ENCODE data around the gene ROR1.
A peak's percentile ranks its signal among the peaks of the same experiment; 100 is the strongest.

ROR1 gene

GRCh38 chr1:63773815-63774616 lies at the start of gene ROR1:
Gene ROR1, plus strand, starts transcription at chr1:63774017.
- peak; percentile 89 for DNase-seq (ENCODE audit: low spot score)

GRCh38 chr1:63724375-63724899 lies 49.4 kb upstream of the ROR1 start:
- no peak for DNase-seq (ENCODE audit: low spot score)

- no peak for DNase-seq (ENCODE audit: low spot score)
Measured at GRCh38 chr1:63728611-63729226, 45.1 kb upstream of the ROR1 start.

GRCh38 chr1:63729227-63729620 lies 44.6 kb upstream of the ROR1 start:
- no peak for DNase-seq (ENCODE audit: low spot score)

- no peak for DNase-seq (ENCODE audit: low spot score)
Measured at GRCh38 chr1:63730211-63730610, 43.6 kb upstream of the ROR1 start.

GRCh38 chr1:63731117-63732043 lies 42.4 kb upstream of the ROR1 start:
- DNase-seq (ENCODE audit: low spot score): no peak

GRCh38 chr1:63732666-63733065 lies 41.2 kb upstream of the ROR1 start:
- DNase-seq (ENCODE audit: low spot score): no peak

- DNase-seq (ENCODE audit: low spot score): no peak
Measured at GRCh38 chr1:63738772-63739171, 35.0 kb upstream of the ROR1 start.

- no peak for DNase-seq (ENCODE audit: low spot score)
Measured at GRCh38 chr1:63739452-63739851, 34.4 kb upstream of the ROR1 start.

GRCh38 chr1:63740432-63740831 lies 33.4 kb upstream of the ROR1 start:
- DNase-seq (ENCODE audit: low spot score): no peak

GRCh38 chr1:63742526-63742925 lies 31.3 kb upstream of the ROR1 start:
- no peak for DNase-seq (ENCODE audit: low spot score)

GRCh38 chr1:63743781-63744180 lies 30.0 kb upstream of the ROR1 start:
- DNase-seq (ENCODE audit: low spot score): no peak

GRCh38 chr1:63746129-63746864 lies 27.5 kb upstream of the ROR1 start:
- DNase-seq (ENCODE audit: low spot score): no peak

- no peak for DNase-seq (ENCODE audit: low spot score)
Measured at GRCh38 chr1:63747445-63747844, 26.4 kb upstream of the ROR1 start.

- no peak for DNase-seq (ENCODE audit: low spot score)
Measured at GRCh38 chr1:63748046-63748580, 25.7 kb upstream of the ROR1 start.

- no peak for DNase-seq (ENCODE audit: low spot score)
Measured at GRCh38 chr1:63748641-63749040, 25.2 kb upstream of the ROR1 start.

- DNase-seq (ENCODE audit: low spot score): no peak
Measured at GRCh38 chr1:63750721-63751120, 23.1 kb upstream of the ROR1 start.

GRCh38 chr1:63752176-63752575 lies 21.6 kb upstream of the ROR1 start:
- DNase-seq (ENCODE audit: low spot score): no peak

GRCh38 chr1:63753591-63753990 lies 20.2 kb upstream of the ROR1 start:
- no peak for DNase-seq (ENCODE audit: low spot score)

GRCh38 chr1:63756839-63757238 lies 17.0 kb upstream of the ROR1 start:
- DNase-seq (ENCODE audit: low spot score): no peak

GRCh38 chr1:63757334-63757733 lies 16.5 kb upstream of the ROR1 start:
- no peak for DNase-seq (ENCODE audit: low spot score)
